Choroid plexus epithelial cell (primary cell): Measurements from ENCODE around the gene PSMD1.

Experiments used
- DNase-seq: peaks from one replicate; pipeline ENCODE4 v3.0.0-alpha.2; 2010; ENCODE audit warnings: low read depth
- H3K4me3 ChIP-seq: 2 replicates; pipeline ENCODE4 v1.5.1; 2011; ENCODE audit warnings: low read depth, mild to moderate bottlenecking, control low read depth, low read length, moderate library complexity
- CTCF ChIP-seq: conservative IDR thresholded peaks from 2 replicates; pipeline ENCODE4 v1.5.1; 2011; ENCODE audit warnings: low read depth, mild to moderate bottlenecking, control low read depth, inconsistent platforms, low read length, moderate library complexity

Gene PSMD1

GRCh38 chr2:231036131-231036530, 20.5 kb upstream of the PSMD1 start:
- DNase-seq: no peak
- TF ChIP-seq CTCF: no peak
- H3K4me3 ChIP-seq: no peak overlapping the region

GRCh38 chr2:231036578-231037106, 20.0 kb upstream of the PSMD1 start:
- TF ChIP-seq CTCF: no peak
- H3K4me3 ChIP-seq: no peak overlapping the region
- no peak for DNase-seq

GRCh38 chr2:231037202-231037730, 19.4 kb upstream of the PSMD1 start, which contains the start of gene C2orf72:
TSS of gene C2orf72 (plus strand) at chr2:231037523. CDS start at chr2:231037566, 43 bp downstream.
- no peak for TF ChIP-seq CTCF
- DNase-seq: no peak
- no peak within 1 kb of the TSS for H3K4me3 ChIP-seq

GRCh38 chr2:231037731-231038482, 18.8 kb upstream of the PSMD1 start:
- TF ChIP-seq CTCF: no peak
- DNase-seq: no peak
- no peak overlapping the region for H3K4me3 ChIP-seq

- no peak for DNase-seq
- no peak for TF ChIP-seq CTCF
- H3K4me3 ChIP-seq: no peak overlapping the region
Observed at GRCh38 chr2:231038483-231039293, 18.0 kb upstream of the PSMD1 start.

- TF ChIP-seq CTCF: no peak
Observed at GRCh38 chr2:231039294-231039664, 17.4 kb upstream of the PSMD1 start.

More at GRCh38 chr2:231039294-231039664, 17.4 kb upstream of the PSMD1 start:
- no peak overlapping the region for H3K4me3 ChIP-seq
- no peak for DNase-seq
